HepG2 (cell line): ENCODE data around the gene TAF4B. TPM values are rescaled to one million over a fixed set of nuclear protein-coding genes. Genes with fewer than 3 reads are reported as not detected.

Experiments used
- ATAC-seq: fragments of 200-7000 bp; cut with Tn5 transposase; 3 replicates; pipeline ENCODE4 v1.9.1; 2020; ENCODE audit warnings: mild to moderate bottlenecking, moderate library complexity
- BruUV-seq: library from RNA; stranded (reverse); fragments of 400-500 nt; replicated peaks from 2 replicates; lab custom pipeline; 2021; lab: Mats Ljungman, UMichigan
- CTCF ChIA-PET: fragments of 300-600 bp; formaldehyde crosslinking; extraction: SDS; loops from one replicate; lab custom pipeline; 2021; ENCODE audit warnings: low total read pairs, inconsistent platforms, low intra/inter-chr PET ratio; lab: Yijun Ruan, JAX
- POLR2A ChIA-PET: fragments of 350-600 bp; sonication (Branson Sonifier 250); formaldehyde crosslinking; loops from one replicate; lab custom pipeline; 2020; ENCODE audit warnings: antibody characterized with exemption, inconsistent platforms; lab: Yijun Ruan, JAX
- DNase-seq: peaks from one replicate; pipeline ENCODE4 v3.0.0-alpha.2; 2015; ENCODE audit warnings: low spot score
- FAIRE-seq: peaks from 3 replicates; lab custom pipeline; 2011; peaks lifted over from hg19 to GRCh38; lab: Jason Lieb, UNC
- H2AFZ ChIP-seq: one replicate; pipeline ENCODE4 v1.6.1; 2011; ENCODE audit warnings: low read length, inconsistent platforms
- H3K27ac ChIP-seq: fragments of 300-600 bp; 3 replicates; pipeline ENCODE4 v1.8.0; 2011; ENCODE audit warnings: mixed run types, mild to moderate bottlenecking, mixed read lengths, low read length, inconsistent platforms; ENCODE audit not compliant: insufficient read depth; ENCODE audit errors: extremely low read length
- H3K27me3 ChIP-seq, 2 experiments: fragments of 200-600 bp in 1 of 2; 2 replicates in 1 of 2; 3 replicates in 1 of 2; pipeline versions ENCODE4 v1.6.0 to v1.8.0; 2011; ENCODE audit warnings: low read length in 2 of 2, mild to moderate bottlenecking in 2 of 2, moderate library complexity in 2 of 2, inconsistent platforms in 1 of 2; ENCODE audit not compliant: insufficient read depth in 2 of 2, control insufficient read depth in 1 of 2
- H3K36me3 ChIP-seq, 2 experiments: fragments of 200-600 bp in 1 of 2; replicated peaks in 1 of 2; 2 replicates in 1 of 2; 3 replicates in 1 of 2; pipeline versions ENCODE4 v1.5.1 to v1.8.0; 2011; ENCODE audit warnings: low read length in 2 of 2, inconsistent platforms in 1 of 2; ENCODE audit not compliant: insufficient read depth in 2 of 2, control insufficient read depth in 1 of 2
- H3K4me1 ChIP-seq: 2 replicates; pipeline ENCODE4 v1.5.1; 2012; ENCODE audit warnings: low read length, inconsistent platforms; ENCODE audit not compliant: insufficient read depth
- H3K4me2 ChIP-seq: 2 replicates; pipeline ENCODE4 v1.6.0; 2011; ENCODE audit warnings: low read depth, low read length, inconsistent platforms
- H3K4me3 ChIP-seq, 3 experiments: fragments of 200-600 bp in 1 of 3; sonication (generic), shearing (Covaris generic) in 1 of 3; replicated peaks in 1 of 3; 2 replicates each; pipeline ENCODE4 v1.5.1; 2011 to 2016; ENCODE audit warnings: low read length in 3 of 3, inconsistent platforms in 2 of 3, low read depth in 2 of 3, mild to moderate bottlenecking in 2 of 3, control low read depth in 1 of 3, mixed read lengths in 1 of 3; ENCODE audit not compliant: insufficient read depth in 1 of 3
- H3K79me2 ChIP-seq: one replicate; pipeline ENCODE4 v1.6.1; 2011; ENCODE audit warnings: low read length, inconsistent platforms; ENCODE audit not compliant: insufficient read depth
- H3K9ac ChIP-seq: 2 replicates; pipeline ENCODE4 v1.6.0; 2011; ENCODE audit warnings: mild to moderate bottlenecking, low read depth, low read length, inconsistent platforms; ENCODE audit not compliant: insufficient read depth
- H3K9me3 ChIP-seq: 2 replicates; pipeline ENCODE4 v1.5.1; 2012; ENCODE audit warnings: mild to moderate bottlenecking, low read length
- H4K20me1 ChIP-seq: 2 replicates; pipeline ENCODE4 v1.6.0; 2011; ENCODE audit warnings: inconsistent platforms, mild to moderate bottlenecking, low read length, moderate library complexity; ENCODE audit not compliant: insufficient read depth
- GRHL1 ChIP-seq: sonication (generic); formaldehyde crosslinking; conservative IDR thresholded peaks from 2 replicates; pipeline ENCODE4 v1.8.0; 2022; ENCODE audit warnings: missing genetic modification reagents
- HNF4G ChIP-seq, 2 experiments: sonication (generic) in 1 of 2; formaldehyde crosslinking in 1 of 2; IDR thresholded peaks; 2 replicates each; pipeline versions ENCODE4 v1.4.0 to v1.6.1; 2011 to 2020; ENCODE audit warnings: borderline replicate concordance in 2 of 2, low read depth in 2 of 2, mild to moderate bottlenecking in 2 of 2, low read length in 1 of 2, missing genetic modification reagents in 1 of 2, moderate library complexity in 1 of 2
- IRF2 ChIP-seq: IDR thresholded peaks from 2 replicates; pipeline ENCODE4 v1.6.1; 2018; ENCODE audit warnings: missing genetic modification reagents, missing compliant biosample characterization
- MNT ChIP-seq: fragments of 450-650 bp; IDR thresholded peaks from 2 replicates; pipeline ENCODE4 v1.6.1; 2016
- PHF5A ChIP-seq: IDR thresholded peaks from one replicate; pipeline ENCODE4 v1.6.1; 2018; ENCODE audit warnings: low read depth, missing genetic modification reagents; ENCODE audit not compliant: unreplicated experiment
- SRF ChIP-seq: IDR thresholded peaks from 2 replicates; pipeline ENCODE4 v1.6.1; 2011; ENCODE audit warnings: mild to moderate bottlenecking, low read depth, low read length, moderate library complexity
- TBL1XR1 ChIP-seq: fragments of 150-350 bp; IDR thresholded peaks from 2 replicates; pipeline ENCODE4 v1.6.1; 2014; ENCODE audit warnings: borderline replicate concordance, low read length; ENCODE audit not compliant: partially characterized antibody
- TSC22D2 ChIP-seq: sonication (generic); formaldehyde crosslinking; IDR thresholded peaks from 2 replicates; pipeline ENCODE4 v1.5.1; 2020; ENCODE audit warnings: missing genetic modification reagents, mild to moderate bottlenecking, borderline replicate concordance
- ZBED4 ChIP-seq: sonication (generic); formaldehyde crosslinking; IDR thresholded peaks from 2 replicates; pipeline ENCODE4 v1.4.0; 2020; ENCODE audit warnings: missing genetic modification reagents, borderline replicate concordance
- ZNF136 ChIP-seq: sonication (generic); formaldehyde crosslinking; IDR thresholded peaks from 2 replicates; pipeline ENCODE4 v1.8.1; 2022; ENCODE audit warnings: low read depth, mild to moderate bottlenecking, moderate library complexity, missing genetic modification reagents
- ZNF260 ChIP-seq: sonication (generic); formaldehyde crosslinking; IDR thresholded peaks from 2 replicates; pipeline ENCODE4 v1.4.0; 2020; ENCODE audit warnings: missing genetic modification reagents, low read depth, mild to moderate bottlenecking, borderline replicate concordance
- ZNF274 ChIP-seq: sonication (generic); formaldehyde crosslinking; IDR thresholded peaks from 2 replicates; pipeline ENCODE4 v1.5.1; 2020; ENCODE audit warnings: mild to moderate bottlenecking, missing genetic modification reagents
- ZSCAN22 ChIP-seq: sonication (generic); formaldehyde crosslinking; IDR thresholded peaks from 2 replicates; pipeline ENCODE4 v1.4.0; 2020; ENCODE audit warnings: mild to moderate bottlenecking, missing genetic modification reagents
- in situ Hi-C: cut with HindIII; loops from 2 replicates; pipeline ENCODE4 v1.10.0; 2017; ENCODE audit warnings: low pct_unique_long_range_greater_than_20kb; ENCODE audit not compliant: extremely low pct_ligation_motif_present
- intact Hi-C: fragments of 100-400 bp; cut with micrococcal nuclease; formaldehyde crosslinking; loops from one replicate; pipeline ENCODE4 v1.10.0; 2022; ENCODE audit not compliant: unreplicated experiment
- polyA plus RNA-seq, 8 experiments: library from polyadenylated mRNA; depleted of rRNA in 3 of 8; stranded (reverse) in 7 of 8; unstranded in 1 of 8; fragments of >200 nt; fragmentation: Illumina TruSeq in 4 of 8; extraction: Trizol in 4 of 8; gene quantifications; 2 replicates each; pipeline versions ENCODE4 v1.2.1 to v1.2.3, GENCODE V29; 2011 to 2016; ENCODE audit warnings: low read depth in 4 of 8, missing spikeins in 1 of 8, mixed read lengths in 1 of 8; ENCODE audit not compliant: insufficient read depth in 1 of 8
- total RNA-seq, 5 experiments: library from RNA; depleted of rRNA; stranded (reverse); fragments of >200 nt; fragmentation: Illumina TruSeq; extraction: Trizol; gene quantifications; 2 replicates each; pipeline ENCODE4 v1.2.3, GENCODE V29; 2016; ENCODE audit warnings: low read depth in 1 of 5

The TAF4B gene
- total and polyA plus RNA-seq, 2 of the 13 experiments (the other 11 are each of a cell fraction or from before 2014, with no cell fraction given) = 2.2 to 3.8 TPM

GRCh38 chr18:26181343-26181826, 44.9 kb upstream of the TAF4B start (continued):
- no peak for TF ChIP-seq MNT
- TF ChIP-seq GRHL1 (CRISPR knock-in tag) = no peak

- CTCF ChIA-PET = no interaction called here
- ATAC-seq = no peak
- no peak overlapping the region for H2AFZ ChIP-seq
- POLR2A ChIA-PET = no interaction called here
- no peaks in the 10 kb centered on the region for H4K20me1 ChIP-seq
- no TSS peak for BruUV-seq
- TF ChIP-seq IRF2 (CRISPR knock-in tag) = no peak
- no peak for TF ChIP-seq PHF5A (CRISPR knock-in tag)
- no peak for TF ChIP-seq SRF
- TF ChIP-seq ZSCAN22 (CRISPR knock-in tag) = no peak
- no peak for TF ChIP-seq ZNF274 (CRISPR knock-in tag)
- no peak for TF ChIP-seq TSC22D2 (CRISPR knock-in tag)
- TF ChIP-seq HNF4G (IDR thresholded peaks at IDR 0.05; ENCODE audit: borderline replicate concordance, low read depth, low read length) = no peak
- no peak for TF ChIP-seq HNF4G (CRISPR knock-in tag; IDR thresholded peaks at IDR 0.05; ENCODE audit: borderline replicate concordance, low read depth)
- TF ChIP-seq ZBED4 = no peak
- TF ChIP-seq ZNF136 (CRISPR knock-in tag) = no peak
- TF ChIP-seq TBL1XR1 = no peak
- TF ChIP-seq ZNF260 (CRISPR knock-in tag) = no peak
- no peak for FAIRE-seq
- intact Hi-C loops = no loop called here
- H3K4me1 ChIP-seq = peaks cover 5% of the 10 kb centered on the region; the same call in 1 of the 2 replicates
- no peak for DNase-seq
- no peaks in the 10 kb centered on the region for H3K9me3 ChIP-seq
- H3K4me3 ChIP-seq = no peak overlapping the region
- no peak overlapping the region for H3K9ac ChIP-seq
- H3K4me2 ChIP-seq = no peak overlapping the region
- H3K27ac ChIP-seq = no peak overlapping the region
- H3K27me3 ChIP-seq = no peaks in the 10 kb centered on the region
- in situ Hi-C loops = no loop called here
- no peaks in the 10 kb centered on the region for H3K36me3 ChIP-seq
- no peaks in the 10 kb centered on the region for H3K79me2 ChIP-seq
Measured at GRCh38 chr18:26183395-26184112, 42.7 kb upstream of the TAF4B start.
